Measurements from ENCODE around the gene SPOP.
"Not testable (repeated sequence)": the region's sequence is repeated elsewhere in the genome, so short reads cannot be mapped to it uniquely, and the experiment has no call there.

The SPOP gene

GRCh38 chr17:49551221-49552069 lies 126.5 kb downstream of the SPOP start:
- Mint-ChIP-seq H3K4me1 (ENCODE audit: low read depth) (peaks cover under 1% of the 10 kb centered on the region), H3K27me3 (ENCODE audit: low read depth) (no peaks in the 10 kb centered on the region), H3K36me3 (ENCODE audit: low read depth) (no peaks in the 10 kb centered on the region), H3K4me3 (no peak overlapping the region), H3K9me3 (no peaks in the 10 kb centered on the region), H3K27ac (no peak overlapping the region)
- DNase-seq (ENCODE audit: low spot score): no peak

GRCh38 chr17:49550764-49551163 lies 127.1 kb downstream of the SPOP start:
- not testable (repeated sequence) for H3K9me3 Mint-ChIP-seq; DNase-seq (ENCODE audit: low spot score); H3K4me1 Mint-ChIP-seq (ENCODE audit: low read depth); H3K36me3 Mint-ChIP-seq (ENCODE audit: low read depth); H3K4me3 Mint-ChIP-seq; H3K27ac Mint-ChIP-seq; H3K27me3 Mint-ChIP-seq (ENCODE audit: low read depth)

GRCh38 chr17:49549691-49550678 lies 127.9 kb downstream of the SPOP start:
- Mint-ChIP-seq H3K27ac (no peak overlapping the region), H3K36me3 (ENCODE audit: low read depth) (no peaks in the 10 kb centered on the region), H3K27me3 (ENCODE audit: low read depth) (no peaks in the 10 kb centered on the region), H3K9me3 (no peaks in the 10 kb centered on the region), H3K4me3 (no peak overlapping the region), H3K4me1 (ENCODE audit: low read depth) (no peaks in the 10 kb centered on the region)
- no peak for DNase-seq (ENCODE audit: low spot score)

- Mint-ChIP-seq H3K9me3 (no peaks in the 10 kb centered on the region), H3K27me3 (ENCODE audit: low read depth) (no peaks in the 10 kb centered on the region), H3K27ac (no peak overlapping the region), H3K36me3 (ENCODE audit: low read depth) (no peaks in the 10 kb centered on the region), H3K4me1 (ENCODE audit: low read depth) (no peaks in the 10 kb centered on the region), H3K4me3 (no peak overlapping the region)
- DNase-seq (ENCODE audit: low spot score): no peak
Measured at GRCh38 chr17:49549311-49549605, 128.6 kb downstream of the SPOP start.

All from T-helper 2 cell treated with Interferon-gamma antibody and Interleukin-4, amounts not matched to agents 5 μg/mL and 100 μg/mL, for 36 hours (primary cell).